ENCODE measurements around the gene ELOVL2. TPM values are rescaled to one million over a fixed set of nuclear protein-coding genes. Genes with fewer than 3 reads are reported as not detected.

The ELOVL2 gene
- total RNA-seq, 2 donors from 2014 or later, result 0.86 to 1.6 TPM

DNA sequence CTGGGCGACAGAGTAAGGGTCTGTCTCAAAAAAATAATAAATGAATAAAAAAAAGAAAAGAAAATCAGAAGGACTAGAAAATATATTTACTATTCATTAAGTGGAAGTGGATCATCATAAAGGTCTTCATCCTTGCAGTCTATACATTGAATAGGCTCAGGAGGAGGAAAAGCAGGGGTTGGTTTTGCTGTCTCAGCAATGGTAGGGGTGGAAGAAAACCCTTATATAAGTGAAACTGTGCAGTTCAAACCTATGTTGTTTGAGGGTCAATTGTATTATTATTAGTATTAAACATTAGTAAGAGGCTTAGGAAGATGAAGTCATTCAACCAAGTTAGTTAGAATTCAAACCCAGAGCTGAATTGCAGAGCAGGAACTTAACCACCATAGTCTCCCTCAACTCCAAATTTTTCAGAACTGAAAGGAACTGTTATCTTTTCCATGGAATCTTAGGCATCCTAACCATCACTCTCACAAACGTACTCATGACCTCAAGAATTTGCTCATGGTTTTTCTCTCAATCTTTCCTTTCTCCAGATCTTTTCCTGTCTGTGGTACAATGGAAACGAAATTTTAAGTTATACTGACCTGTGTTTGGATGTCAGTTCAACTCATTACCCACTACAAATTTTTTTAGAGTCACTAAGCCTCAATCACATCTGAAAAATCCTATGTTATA, 41.8 kb upstream of the ELOVL2 start:
- no peaks in the 10 kb centered on the region for H3K27me3 ChIP-seq
- no peak for DNase-seq (ENCODE audit: low spot score)
- no peaks in the 10 kb centered on the region for H3K36me3 ChIP-seq
- H3K4me1 ChIP-seq, result no peaks in the 10 kb centered on the region
- H3K27ac ChIP-seq, result no peak overlapping the region
- TF ChIP-seq, protein P1, sequence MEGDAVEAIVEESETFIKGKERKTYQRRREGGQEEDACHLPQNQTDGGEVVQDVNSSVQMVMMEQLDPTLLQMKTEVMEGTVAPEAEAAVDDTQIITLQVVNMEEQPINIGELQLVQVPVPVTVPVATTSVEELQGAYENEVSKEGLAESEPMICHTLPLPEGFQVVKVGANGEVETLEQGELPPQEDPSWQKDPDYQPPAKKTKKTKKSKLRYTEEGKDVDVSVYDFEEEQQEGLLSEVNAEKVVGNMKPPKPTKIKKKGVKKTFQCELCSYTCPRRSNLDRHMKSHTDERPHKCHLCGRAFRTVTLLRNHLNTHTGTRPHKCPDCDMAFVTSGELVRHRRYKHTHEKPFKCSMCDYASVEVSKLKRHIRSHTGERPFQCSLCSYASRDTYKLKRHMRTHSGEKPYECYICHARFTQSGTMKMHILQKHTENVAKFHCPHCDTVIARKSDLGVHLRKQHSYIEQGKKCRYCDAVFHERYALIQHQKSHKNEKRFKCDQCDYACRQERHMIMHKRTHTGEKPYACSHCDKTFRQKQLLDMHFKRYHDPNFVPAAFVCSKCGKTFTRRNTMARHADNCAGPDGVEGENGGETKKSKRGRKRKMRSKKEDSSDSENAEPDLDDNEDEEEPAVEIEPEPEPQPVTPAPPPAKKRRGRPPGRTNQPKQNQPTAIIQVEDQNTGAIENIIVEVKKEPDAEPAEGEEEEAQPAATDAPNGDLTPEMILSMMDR (IDR thresholded peaks at IDR 0.05), result no peak
- H3K9me3 ChIP-seq, result no peaks in the 10 kb centered on the region
- no peak overlapping the region for H3K4me3 ChIP-seq

DNA sequence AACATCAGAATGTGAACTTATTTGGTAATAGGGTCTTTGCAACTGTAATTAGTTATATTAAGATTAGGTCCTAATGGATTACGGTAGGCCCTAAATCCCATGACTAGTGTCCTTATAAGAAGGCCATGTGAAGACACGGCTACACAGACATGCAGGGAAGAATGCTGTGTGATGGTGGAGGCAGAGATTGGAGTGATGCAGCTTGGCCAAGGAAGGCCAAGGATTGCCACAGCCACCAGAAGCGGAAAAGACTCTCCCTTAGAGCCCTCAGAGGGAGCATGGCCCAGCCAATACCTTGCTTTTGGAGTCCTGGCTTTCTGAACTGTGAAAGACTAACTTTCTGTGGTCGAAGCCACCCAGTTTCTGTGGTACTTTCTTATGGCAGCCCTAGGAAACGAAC, 39.9 kb upstream of the ELOVL2 start:
- Histone ChIP-seq H3K27me3 (no peaks in the 10 kb centered on the region), H3K27ac (no peak overlapping the region), H3K4me3 (no peak overlapping the region), H3K9me3 (no peaks in the 10 kb centered on the region), H3K36me3 (no peaks in the 10 kb centered on the region), H3K4me1 (no peaks in the 10 kb centered on the region)
- no peak for DNase-seq (ENCODE audit: low spot score)
- TF ChIP-seq, protein P1 (IDR thresholded peaks at IDR 0.05), result no peak

DNA sequence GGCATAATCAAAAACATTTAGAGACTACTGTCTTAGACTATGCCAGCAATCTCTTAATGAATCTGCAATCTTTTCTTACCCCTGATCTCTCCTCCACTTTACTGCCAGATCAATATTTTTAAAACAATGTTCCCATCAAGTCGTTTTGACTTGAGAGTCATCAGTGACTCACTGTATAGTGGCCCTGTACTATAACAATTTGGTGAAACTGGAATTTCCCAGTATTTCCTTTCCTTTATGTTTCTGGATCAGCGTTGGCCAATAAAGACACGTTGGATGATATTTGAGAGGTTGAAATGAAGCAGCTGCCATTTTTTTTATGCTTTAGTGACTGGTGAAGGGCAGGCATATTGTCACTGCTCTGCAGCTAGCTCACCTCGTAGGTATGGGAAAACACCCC, 39.4 kb upstream of the ELOVL2 start:
- no peaks in the 10 kb centered on the region for H3K4me1 ChIP-seq
- no peaks in the 10 kb centered on the region for H3K36me3 ChIP-seq
- DNase-seq (ENCODE audit: low spot score), result no peak
- no peak overlapping the region for H3K4me3 ChIP-seq
- no peaks in the 10 kb centered on the region for H3K9me3 ChIP-seq
- no peaks in the 10 kb centered on the region for H3K27me3 ChIP-seq
- TF ChIP-seq, protein P1 (IDR thresholded peaks at IDR 0.05), result no peak
- no peak overlapping the region for H3K27ac ChIP-seq

DNA sequence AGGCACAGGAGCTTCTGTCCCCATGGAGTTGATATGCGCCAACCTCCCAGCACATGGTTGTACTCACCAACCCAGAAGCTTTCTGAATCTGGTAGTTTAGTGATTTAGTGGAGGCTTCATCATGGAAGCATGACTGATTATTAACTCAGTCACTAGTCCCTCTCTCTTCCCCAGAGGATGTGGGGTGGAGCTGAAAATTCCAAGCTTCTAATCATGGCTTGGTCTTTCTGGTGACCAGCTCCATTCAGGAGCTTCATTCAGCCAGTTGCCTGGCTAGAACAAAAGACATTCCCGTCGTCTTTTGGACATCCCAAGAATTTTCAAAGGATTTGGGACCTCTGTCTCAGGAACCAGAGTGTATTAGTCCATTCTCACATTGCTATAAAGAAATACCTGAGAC, 36.2 kb upstream of the ELOVL2 start:
- no peak for DNase-seq (ENCODE audit: low spot score)
- H3K4me3 ChIP-seq, result no peak overlapping the region
- no peaks in the 10 kb centered on the region for H3K27me3 ChIP-seq
- no peak overlapping the region for H3K27ac ChIP-seq
- H3K36me3 ChIP-seq, result no peaks in the 10 kb centered on the region
- H3K9me3 ChIP-seq, result no peaks in the 10 kb centered on the region
- no peaks in the 10 kb centered on the region for H3K4me1 ChIP-seq
- TF ChIP-seq, protein P1 (IDR thresholded peaks at IDR 0.05), result no peak

DNA sequence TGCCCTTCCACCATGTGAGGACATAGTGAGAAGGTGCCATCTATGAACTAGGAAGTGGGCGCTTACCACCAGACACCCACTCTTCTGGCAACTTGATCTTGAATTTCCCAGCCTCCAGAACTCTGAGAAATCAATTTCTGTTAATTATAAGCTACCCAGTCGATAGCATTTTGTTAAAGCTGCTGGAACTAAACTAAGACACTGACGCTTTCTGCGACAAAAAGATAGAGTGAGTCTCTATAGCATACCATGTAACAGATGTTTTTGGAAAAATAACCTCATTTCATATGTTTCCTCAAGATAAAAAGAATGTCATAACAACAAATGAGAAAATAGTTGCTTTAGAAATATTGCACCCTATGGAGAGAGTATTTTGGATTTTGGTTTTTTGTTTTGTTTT, 34.2 kb upstream of the ELOVL2 start:
- Histone ChIP-seq H3K36me3 (no peaks in the 10 kb centered on the region), H3K27ac (no peak overlapping the region), H3K27me3 (no peaks in the 10 kb centered on the region), H3K9me3 (no peaks in the 10 kb centered on the region), H3K4me3 (no peak overlapping the region), H3K4me1 (no peaks in the 10 kb centered on the region)
- TF ChIP-seq, protein P1 (IDR thresholded peaks at IDR 0.05), result no peak
- DNase-seq (ENCODE audit: low spot score), result no peak

DNA sequence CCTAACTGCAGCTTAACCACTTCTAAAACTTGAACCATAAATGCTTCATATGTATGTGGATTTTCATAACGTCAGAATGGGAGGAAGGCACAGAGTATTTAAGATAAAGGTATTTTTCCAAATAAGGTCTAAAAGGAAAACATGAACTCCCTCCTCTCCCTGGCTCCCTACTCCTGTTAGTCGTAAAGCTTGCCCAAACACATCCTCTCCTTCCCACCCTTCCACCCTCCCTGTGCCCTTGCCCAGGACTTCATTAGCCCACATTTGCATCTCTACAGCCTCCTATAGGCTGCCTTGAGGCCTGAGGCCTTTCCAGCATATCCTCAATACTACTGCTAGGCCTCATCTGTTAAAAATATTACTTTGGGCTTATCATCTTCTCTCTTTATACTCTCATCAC, 32.4 kb upstream of the ELOVL2 start:
- Histone ChIP-seq H3K4me1 (no peaks in the 10 kb centered on the region), H3K4me3 (no peak overlapping the region), H3K36me3 (no peaks in the 10 kb centered on the region), H3K27ac (no peak overlapping the region), H3K27me3 (no peaks in the 10 kb centered on the region), H3K9me3 (no peaks in the 10 kb centered on the region)
- no peak for DNase-seq (ENCODE audit: low spot score)
- TF ChIP-seq, protein P1 (IDR thresholded peaks at IDR 0.05), result no peak

Measured in right atrium auricular region (tissue), 2 donors.